ENCODE data around the gene SMAD2.

DNA sequence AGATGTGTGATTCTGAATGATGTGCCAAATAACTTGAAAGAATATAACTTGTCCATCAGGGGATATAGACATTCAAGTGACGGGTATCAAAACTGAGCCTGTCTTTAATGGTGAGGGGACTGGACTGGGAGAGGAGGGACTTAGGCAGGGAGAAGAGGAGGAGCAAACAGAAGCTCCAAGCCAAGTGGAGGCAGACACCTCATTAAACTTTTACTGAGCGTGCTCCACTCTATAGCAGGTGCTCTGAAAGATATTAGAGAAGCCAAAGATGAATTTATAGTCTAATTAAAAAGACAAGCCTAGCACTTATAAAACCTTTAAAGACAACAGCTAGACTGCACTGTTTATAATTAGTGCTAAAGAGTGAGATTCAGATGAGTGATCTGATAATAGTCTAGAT lies 47.7 kb upstream of the SMAD2 start:
- TF ChIP-seq ZNF565 (CRISPR knock-in tag; conservative IDR thresholded peaks at IDR 0.05; ENCODE audit: low read depth) (no peak), ZFP30 (CRISPR knock-in tag; IDR thresholded peaks at IDR 0.05) (no peak), ZFP3 (CRISPR knock-in tag; IDR thresholded peaks at IDR 0.05) (no peak), PATZ1 (CRISPR knock-in tag; IDR thresholded peaks at IDR 0.05; ENCODE audit: borderline replicate concordance) (no peak), CSDC2 (CRISPR knock-in tag; IDR thresholded peaks at IDR 0.05) (no peak), PPARA (CRISPR knock-in tag; IDR thresholded peaks at IDR 0.05; ENCODE audit: borderline replicate concordance) (no peak), ZC3H10 (CRISPR knock-in tag; IDR thresholded peaks at IDR 0.05) (no peak), ISL1 (CRISPR knock-in tag; IDR thresholded peaks at IDR 0.05) (no peak)
- TF ChIP-seq, protein P1, sequence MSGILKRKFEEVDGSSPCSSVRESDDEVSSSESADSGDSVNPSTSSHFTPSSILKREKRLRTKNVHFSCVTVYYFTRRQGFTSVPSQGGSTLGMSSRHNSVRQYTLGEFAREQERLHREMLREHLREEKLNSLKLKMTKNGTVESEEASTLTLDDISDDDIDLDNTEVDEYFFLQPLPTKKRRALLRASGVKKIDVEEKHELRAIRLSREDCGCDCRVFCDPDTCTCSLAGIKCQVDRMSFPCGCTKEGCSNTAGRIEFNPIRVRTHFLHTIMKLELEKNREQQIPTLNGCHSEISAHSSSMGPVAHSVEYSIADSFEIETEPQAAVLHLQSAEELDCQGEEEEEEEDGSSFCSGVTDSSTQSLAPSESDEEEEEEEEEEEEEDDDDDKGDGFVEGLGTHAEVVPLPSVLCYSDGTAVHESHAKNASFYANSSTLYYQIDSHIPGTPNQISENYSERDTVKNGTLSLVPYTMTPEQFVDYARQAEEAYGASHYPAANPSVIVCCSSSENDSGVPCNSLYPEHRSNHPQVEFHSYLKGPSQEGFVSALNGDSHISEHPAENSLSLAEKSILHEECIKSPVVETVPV (CRISPR knock-in tag; IDR thresholded peaks at IDR 0.05) = no peak

Measured in SK-N-SH treated with all-trans-retinoic acid at 6 μM for 48 hours (cell line).